Measurements from ENCODE around the gene DSC3.
"Not testable (repeated sequence)": the region's sequence is repeated elsewhere in the genome, so short reads cannot be mapped to it uniquely, and the experiment has no call there.

The DSC3 gene

GRCh38 chr18:31030574-31031278 is 11.8 kb downstream of the DSC3 start:
- no peak for DNase-seq (ENCODE audit: low spot score)
- no peak for TF ChIP-seq CTCF (IDR thresholded peaks at IDR 0.05; ENCODE audit: extremely low read depth, missing control alignments)

- no peak for TF ChIP-seq CTCF (IDR thresholded peaks at IDR 0.05; ENCODE audit: extremely low read depth, missing control alignments)
- DNase-seq (ENCODE audit: low spot score): no peak
Observed at GRCh38 chr18:31015715-31016434, 26.7 kb downstream of the DSC3 start.

GRCh38 chr18:31011455-31011854 is 31.1 kb downstream of the DSC3 start:
- not testable (repeated sequence) for DNase-seq (ENCODE audit: low spot score)

- no peak for TF ChIP-seq CTCF (IDR thresholded peaks at IDR 0.05; ENCODE audit: extremely low read depth, missing control alignments)
- no peak for DNase-seq (ENCODE audit: low spot score)
Observed at GRCh38 chr18:31010601-31011000, 31.9 kb downstream of the DSC3 start.

- no peak for DNase-seq (ENCODE audit: low spot score)
- TF ChIP-seq CTCF (IDR thresholded peaks at IDR 0.05; ENCODE audit: extremely low read depth, missing control alignments): no peak
Observed at GRCh38 chr18:30999887-31000628, 42.5 kb downstream of the DSC3 start.

- no peak for TF ChIP-seq CTCF (IDR thresholded peaks at IDR 0.05; ENCODE audit: extremely low read depth, missing control alignments)
Observed at GRCh38 chr18:30999186-30999585, 43.4 kb downstream of the DSC3 start.

GRCh38 chr18:30997223-30997622 is 45.3 kb downstream of the DSC3 start:
- TF ChIP-seq CTCF (IDR thresholded peaks at IDR 0.05; ENCODE audit: extremely low read depth, missing control alignments): no peak
- DNase-seq (ENCODE audit: low spot score): no peak

More at GRCh38 chr18:30999186-30999585, 43.4 kb downstream of the DSC3 start:
- no peak for DNase-seq (ENCODE audit: low spot score)

Data from GM20000 (cell line).